Activated gamma-delta T cell treated with Interleukin-2 at 50 U/mL for 16 hours (primary cell): ENCODE results near the gene ANO8.

ENCODE experiments used
- DNase-seq: peaks from one replicate; pipeline ENCODE4 v3.0.0-alpha.2; 2020

The ANO8 gene

DNA sequence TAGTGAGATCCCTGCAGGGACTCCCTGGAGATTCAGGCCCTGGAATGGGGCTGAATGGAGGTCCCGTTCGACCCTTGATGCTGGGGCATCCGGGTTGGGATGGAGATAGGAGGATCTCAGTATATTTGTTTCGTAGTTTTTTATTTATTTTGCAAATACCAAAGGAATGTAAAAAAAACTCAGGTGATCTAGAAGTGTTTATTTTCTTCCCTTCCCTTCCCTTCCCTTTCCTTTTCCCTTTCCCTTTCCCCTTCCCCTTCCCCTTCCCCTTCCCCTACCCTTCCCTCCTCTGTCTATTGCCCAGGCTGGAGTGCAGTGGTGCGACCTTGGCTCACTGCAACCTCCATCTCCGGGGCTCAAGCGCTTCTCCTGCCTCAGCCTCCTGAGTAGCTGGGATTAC is 7.2 kb upstream of the ANO8 start:
- no peak for DNase-seq

DNA sequence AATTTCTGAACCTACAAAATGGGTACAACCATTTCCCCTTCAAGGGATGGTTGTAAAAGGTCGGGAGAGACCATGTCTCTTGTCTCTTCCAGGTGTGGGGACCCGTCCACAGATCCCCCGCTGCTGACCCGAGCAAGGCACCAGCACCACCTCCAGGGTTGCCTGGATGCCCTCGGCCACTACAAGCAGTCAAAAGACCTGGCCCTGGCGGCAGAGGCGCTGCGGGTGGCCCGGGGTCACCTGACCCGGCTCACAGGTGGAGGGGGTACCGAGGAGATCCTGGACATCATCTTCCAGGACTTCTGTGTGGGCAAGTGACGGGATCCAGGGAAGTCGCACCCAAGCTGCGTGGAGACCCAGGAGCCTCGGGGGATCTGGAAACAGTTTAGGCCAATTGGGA is 6.7 kb upstream of the ANO8 start:
- no peak for DNase-seq

DNA sequence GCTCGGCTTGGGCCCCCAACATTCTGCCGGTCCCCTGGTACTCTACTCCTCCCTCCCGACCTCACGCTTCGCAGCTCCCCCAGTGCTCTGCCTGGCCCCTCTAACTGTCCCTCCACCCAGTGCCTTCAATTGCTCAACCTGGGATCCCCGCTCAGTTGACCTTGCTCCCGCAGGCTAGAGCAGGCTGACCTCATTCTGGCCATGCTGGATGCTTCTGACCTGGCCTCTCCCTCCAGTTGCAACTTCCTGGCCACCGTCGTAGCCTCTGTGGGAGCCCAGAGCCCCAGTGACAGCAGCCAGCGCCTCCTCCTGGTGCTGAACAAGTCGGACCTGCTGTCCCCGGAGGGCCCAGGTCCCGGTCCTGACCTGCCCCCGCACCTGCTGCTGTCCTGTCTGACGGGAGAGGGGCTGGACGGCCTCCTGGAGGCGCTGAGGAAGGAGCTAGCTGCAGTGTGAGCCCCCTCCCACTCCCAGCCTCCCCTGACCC is 6.3 kb upstream of the ANO8 start:
- DNase-seq = no peak

DNA sequence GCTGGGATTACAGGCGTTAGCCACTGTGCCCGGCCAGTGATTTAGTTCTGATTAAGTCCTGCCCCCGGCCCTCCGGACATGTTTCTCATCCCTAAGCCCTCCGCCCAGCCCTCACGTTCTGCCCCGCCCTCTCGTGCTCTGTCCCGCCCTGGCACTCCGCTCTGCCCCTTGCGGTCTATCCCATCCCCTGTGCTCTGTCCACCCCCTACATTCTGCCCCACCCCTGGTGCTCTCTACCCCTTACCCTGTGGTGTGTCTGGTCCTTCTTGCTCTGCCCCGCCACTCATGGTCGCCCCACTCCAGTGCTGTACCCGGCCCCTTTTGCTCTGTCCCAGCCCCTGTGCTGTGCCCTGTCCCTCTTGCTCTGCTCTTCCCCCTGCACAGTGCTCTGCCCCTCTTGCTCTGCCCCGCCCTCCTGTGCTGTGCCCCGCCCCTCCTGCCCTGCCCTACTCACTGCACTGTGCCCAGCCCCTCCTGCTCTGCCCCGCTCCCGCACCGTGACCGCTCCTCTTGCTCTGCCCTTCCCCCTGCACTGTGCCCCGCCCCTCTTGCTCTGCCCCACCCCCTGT is 5.7 kb upstream of the ANO8 start:
- no peak for DNase-seq

DNA sequence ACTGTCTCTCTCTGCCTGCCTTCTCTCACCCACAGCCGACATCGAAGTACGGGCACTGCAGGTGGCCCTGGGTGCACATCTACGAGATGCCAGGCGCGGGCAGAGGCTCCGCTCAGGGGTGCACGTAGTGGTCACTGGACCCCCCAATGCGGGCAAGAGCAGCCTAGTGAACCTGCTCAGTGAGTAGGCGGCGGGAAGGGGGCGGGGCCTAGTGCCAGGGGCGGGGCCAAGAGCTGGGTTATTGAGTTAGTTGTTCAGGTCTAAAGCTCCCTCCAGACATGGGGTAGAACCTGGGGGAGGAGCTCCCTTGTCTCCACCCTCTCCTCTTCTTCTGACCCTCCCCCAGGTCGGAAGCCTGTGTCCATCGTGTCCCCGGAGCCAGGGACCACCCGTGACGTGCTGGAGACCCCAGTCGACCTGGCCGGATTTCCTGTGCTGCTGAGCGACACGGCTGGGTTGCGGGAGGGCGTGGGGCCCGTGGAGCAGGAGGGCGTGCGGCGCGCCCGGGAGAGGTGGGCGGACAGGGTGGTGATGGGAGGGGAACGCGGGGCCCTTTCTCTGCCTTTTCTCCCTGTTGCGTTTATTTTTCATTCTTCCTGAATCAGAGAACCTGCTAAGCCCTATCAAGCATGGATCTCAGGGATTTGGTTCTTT is 4.6 kb upstream of the ANO8 start:
- no peak for DNase-seq

DNA sequence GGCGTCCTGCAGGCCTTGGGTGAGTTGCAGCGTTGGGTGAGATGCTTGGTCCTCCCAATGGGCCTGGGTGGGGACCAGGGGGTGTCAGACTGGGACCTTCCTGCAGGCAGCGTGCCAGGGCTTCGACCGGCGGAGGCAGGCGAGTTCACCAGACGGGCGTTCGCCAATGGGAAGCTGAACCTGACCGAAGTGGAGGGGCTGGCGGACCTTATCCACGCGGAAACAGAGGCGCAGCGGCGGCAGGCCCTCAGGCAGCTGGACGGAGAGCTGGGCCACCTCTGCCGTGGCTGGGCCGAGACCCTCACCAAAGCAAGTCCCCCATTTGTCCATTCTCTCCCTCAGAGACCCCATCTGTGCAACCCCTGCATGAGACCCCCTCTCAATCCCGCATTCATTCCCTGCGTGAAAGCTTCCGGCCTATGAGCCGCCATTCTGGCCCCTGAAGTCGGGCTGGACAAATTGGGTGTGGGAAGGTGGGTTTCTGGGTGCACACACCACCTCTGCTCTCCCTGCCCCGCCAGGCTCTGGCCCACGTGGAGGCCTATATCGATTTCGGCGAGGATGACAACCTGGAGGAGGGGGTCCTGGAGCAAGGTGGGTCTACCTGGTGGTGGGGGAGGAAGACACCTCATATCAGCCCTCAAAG is 3.9 kb upstream of the ANO8 start:
- no peak for DNase-seq

GRCh38 chr19:17337675-17338432 is 3.2 kb upstream of the ANO8 start:
- DNase-seq = no peak

- DNase-seq = peak; percentile 98
Observed at GRCh38 chr19:17336872-17337674, 2.4 kb upstream of the ANO8 start, which contains the start of gene GTPBP3. TSS of gene GTPBP3 (plus strand) at chr19:17337553. CDS start at chr19:17337612, 59 bp downstream.

GRCh38 chr19:17335575-17335974 is 920 bp upstream of the ANO8 start:
- no peak for DNase-seq

DNA sequence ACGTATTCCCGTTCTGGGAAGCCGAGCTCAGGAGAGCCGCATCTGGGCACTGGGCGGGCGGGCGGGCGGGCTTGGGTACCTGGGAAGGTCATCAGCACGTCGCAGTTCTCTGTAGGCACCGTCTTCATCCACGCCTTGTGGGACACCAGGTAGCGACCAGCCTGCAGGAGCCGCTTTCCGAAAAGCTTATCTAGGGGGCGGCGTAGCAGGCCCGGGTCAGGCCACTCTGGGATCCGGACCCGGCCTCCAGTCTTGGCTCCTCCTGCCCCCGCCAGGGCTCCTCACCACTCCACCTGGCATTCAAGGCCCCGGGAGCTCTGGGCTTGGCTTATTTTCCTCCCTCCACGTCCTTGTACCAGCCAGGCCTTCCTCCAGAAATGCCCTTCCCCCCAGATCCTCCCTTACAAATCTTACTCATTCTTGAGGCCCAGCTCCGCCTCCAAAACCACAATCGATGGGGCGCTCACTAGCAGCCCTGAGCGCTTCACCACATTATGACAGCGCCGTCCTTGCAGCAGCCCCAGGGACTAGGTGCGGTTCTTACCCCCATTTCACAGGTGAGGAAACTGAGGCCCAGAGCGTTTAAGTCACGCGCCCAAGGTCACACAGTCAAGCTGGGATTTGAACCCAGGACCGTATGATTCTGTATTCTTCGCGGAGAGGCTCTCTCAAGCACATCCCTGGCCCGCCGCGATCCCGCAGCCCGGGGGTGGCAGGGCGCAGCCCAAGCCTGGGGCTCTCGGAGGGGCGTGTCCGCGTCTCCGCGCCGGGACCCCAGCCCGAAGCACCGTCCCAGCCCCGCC is 843 bp downstream of the ANO8 start:
- DNase-seq = peak; percentile 67

GRCh38 chr19:17332677-17333581 is 1.7 kb downstream of the ANO8 start:
- DNase-seq = no peak

GRCh38 chr19:17332360-17332676 is 2.3 kb downstream of the ANO8 start:
- DNase-seq = no peak

DNA sequence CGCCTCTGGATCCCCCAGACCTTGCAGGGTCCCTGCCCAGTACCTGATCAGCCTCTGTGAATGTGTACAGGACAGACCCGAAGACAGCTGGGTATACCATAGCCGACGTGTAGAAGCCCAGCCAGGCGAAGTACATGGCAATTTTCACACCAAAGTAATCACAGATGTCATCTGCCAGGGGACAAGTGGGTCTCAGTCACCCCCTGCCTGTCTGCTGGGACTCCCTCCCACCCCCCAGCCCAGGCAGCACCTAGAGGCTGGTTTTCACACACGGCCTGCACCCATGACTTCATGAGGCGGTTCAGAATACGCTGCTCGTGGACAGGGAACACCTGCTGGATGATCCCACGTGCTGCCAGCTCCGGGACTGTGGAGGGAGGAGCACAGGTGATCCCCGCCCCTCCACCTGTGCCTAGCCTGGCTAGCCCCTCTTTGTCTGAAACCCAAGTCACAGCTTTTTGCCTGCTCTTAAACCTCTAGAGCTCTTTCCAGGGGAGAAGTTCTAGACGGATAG is 3.6 kb downstream of the ANO8 start:
- no peak for DNase-seq

- DNase-seq = no peak
Observed at GRCh38 chr19:17330262-17331044, 4.2 kb downstream of the ANO8 start.

DNA sequence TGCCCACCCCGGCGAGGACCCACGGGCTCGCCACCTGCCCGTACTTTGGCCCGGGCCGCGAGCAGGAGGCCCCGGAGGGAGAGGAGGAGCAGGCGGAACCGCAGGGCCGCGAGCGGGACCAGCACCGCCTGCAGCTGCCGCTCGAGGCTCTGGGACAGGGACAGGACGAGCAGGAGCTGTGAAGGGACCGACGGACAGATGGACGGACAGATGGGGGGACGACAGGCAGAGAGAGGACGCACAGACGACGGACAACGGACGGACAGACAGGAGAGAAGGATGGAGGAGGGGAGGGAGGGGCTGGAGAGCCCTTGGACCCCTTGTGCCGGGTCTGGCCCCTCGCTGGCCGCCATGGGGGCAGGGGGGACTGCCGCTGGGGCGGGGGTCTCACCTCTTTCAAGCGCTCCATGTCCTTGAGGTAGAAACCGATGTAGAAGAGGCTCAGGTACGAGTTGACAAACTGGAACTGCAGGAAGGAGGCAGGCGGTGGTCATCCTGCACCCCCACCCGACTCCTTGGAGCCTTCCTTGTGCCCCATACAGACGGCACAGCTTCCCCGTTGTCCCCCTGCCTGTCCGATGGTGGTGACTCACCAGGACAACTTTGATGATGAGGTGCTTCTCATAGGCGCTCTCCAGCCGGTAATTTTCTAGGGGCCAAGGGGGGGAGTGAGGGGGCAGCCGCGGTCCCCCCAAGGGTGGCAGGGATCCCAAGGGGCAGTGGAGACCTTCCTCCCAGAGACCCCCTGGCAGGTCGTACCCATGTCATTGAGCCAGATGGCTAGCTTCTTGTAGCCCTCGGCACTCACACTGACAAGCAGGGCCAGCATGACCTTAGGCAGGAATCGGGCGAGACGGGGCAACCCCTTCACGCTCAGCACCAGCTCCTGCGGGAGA is 5.0 kb downstream of the ANO8 start:
- no peak for DNase-seq

GRCh38 chr19:17328517-17329365 is 5.9 kb downstream of the ANO8 start:
- no peak for DNase-seq

DNA sequence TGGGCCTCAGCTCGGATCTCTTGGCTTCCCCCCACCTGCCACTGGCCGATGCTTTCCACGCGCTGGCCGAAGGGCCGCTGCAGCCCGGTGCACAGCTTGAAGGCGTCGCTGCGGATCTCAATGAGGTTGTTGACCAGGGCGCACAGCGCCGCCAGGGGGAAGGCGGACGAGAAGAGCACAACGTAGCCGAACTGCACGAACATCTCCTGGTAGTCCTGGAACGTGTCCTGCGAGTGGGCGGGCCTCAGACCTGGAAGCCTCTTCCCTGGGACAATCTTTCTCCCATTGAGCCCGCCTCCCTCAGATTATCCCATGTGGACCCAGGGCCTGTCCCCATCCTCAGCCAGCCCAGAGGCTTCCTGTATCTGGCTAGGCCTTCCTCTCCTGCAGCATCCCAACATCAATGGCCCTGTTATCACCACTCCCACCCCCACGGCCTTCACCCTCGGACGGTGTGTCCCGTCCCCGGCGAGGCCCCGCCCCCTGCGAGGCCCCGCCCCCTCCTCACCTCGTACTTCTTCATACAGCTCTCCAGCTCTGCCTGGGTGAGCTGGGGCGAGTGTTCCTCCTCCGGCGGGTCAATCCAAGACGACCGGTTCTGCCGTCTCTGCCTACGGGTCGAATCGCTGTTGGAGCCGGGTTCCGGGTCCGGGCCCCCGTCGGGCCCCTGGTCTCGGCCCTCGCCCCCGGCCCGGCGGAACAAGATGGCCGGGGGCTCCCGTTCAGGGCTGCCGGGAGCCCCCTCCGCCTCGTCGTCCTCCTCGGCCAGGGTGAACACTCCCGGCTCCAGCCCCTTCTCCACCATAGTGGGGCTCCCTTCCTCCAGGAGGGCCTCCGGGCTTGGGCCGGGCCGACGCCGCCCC is 6.8 kb downstream of the ANO8 start:
- peak; percentile 44 for DNase-seq
